GM18867 (cell line): ENCODE results near the gene SBF2.

ENCODE experiments used
- ATAC-seq: cut with Tn5 transposase; IDR thresholded peaks from one replicate; pipeline ENCODE4 v1.9.1; 2021; ENCODE audit warnings: mild to moderate bottlenecking, moderate library complexity; ENCODE audit not compliant: unreplicated experiment

The SBF2 gene

DNA sequence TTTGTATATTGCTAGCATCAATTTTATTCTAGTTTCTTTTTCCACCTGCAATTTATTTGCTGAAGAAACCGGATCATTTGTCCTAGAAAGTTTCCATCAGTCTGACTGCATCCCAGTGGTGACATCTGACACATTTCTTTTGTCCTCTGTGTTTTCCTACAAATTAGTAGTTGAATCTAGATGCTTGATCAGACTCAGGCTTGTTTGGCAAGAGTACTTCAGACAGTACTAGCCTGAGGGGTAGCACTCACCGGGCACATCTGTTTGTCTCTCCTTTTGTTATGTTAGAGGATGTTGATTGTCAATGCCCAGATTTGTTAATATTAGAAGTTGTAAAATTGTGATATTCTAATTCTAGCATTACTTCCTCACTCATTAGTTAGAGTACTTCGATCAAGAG is 425.4 kb downstream of the SBF2 start:
- ATAC-seq = no peak

DNA sequence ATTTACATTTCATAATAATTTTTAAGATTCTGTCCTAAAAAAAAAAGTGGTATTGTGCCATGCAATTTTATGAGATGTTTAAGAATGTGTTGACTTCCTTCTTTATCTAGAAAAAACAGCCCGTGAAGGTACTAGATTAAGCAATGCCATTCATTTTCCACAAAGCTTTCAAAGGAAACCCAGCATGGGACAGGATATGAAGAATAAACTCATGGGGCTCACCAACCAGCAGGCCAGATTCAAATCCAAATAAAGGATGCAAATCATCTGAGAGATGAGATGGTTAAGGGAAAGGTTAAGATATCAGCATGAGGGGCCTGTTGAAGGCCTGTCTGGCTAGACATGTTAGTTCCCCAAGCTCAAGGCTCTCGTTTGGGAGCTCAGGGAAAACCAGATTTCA is 431.0 kb downstream of the SBF2 start:
- no peak for ATAC-seq

DNA sequence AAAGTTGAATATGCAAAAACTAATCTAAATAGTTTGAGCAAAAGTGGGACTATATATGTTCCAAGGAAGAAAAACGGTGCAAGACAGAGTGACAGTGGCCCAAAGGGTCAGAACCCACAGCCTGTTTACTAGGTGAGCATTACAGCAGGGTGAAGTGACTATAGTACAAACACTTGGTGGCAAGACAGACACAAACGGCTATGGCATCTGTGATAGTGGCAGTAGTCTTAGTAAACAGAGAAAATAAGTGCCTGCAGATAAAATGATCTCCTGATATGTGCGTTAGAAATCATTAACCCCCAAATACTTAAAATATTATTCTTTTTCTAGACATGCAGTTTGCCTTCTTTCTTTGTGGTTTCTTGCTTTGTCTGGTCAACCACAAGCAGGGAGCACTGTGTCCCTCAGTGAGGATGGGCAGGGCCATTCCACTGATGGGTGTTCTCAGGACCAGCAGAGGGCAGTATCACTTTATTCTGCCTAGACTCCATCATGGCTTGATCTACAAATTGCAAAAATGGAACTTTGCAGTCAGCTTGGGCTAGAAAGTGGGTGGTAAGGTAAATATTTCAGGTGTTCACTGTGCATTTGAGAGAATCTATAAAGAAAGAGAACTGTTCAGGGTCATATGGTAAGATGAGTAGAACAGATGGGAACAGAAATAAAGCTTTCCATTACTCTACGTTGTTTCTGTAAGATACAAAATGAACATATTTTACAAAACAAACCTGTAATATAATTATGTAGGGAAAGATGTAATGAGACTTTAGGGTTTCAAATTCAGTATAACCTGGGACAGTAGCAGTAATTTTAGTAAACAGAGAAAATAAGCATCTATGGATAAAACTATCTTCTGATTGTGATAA is 431.9 kb downstream of the SBF2 start:
- ATAC-seq = peak; percentile 83

DNA sequence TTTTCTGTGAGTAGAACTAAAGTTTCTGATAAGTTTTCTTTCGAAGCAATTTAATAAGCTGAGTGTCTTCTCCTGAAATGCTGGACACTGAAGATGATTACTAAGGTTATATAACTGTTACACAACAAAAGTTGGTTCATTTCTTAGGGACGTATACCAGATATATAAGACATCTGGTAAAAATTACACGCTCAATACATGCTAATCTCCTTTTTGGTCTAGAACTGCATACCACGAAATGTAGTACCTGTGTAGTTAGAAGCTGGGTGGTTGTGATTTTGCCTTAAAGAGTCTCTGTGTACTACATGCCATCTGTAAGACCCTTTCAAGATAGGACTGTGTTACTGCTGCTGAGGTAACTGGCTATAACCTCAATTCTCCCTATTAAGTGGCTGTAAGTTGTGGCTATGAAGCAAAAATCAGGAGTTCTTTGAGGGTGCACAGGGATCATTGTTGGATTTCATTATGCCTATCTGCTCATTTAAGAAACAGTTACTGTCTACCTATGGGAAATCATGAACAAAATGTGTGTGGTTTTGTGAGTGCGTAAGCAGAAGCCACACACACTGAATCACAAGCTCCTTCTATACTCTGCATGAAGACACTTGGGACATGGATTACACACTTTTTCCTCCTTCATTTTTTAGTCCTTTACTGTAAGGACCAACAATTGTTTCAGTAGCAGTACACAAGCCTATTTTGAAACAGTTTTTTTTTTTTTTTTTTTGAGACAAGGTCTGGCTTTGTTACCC is 434.3 kb downstream of the SBF2 start:
- ATAC-seq = no peak

DNA sequence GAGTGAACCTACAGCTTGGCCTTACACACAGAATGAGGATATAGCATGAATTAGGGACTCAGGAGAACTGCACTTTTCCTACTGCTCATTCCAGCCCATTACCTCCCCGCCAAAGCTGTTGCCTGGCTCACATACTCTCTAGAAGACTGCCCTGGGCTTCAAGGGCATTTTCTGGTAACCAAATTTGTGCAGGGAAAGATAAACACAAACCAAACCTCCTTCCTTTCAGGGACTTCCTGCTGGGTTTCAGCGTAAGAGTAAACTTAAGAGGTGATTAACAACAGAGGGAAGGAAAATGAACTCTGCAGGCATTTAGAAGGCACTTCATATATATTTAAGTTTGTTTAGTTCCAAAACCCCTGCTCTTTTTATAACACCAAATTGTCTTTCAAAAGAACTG is 435.2 kb downstream of the SBF2 start:
- ATAC-seq = no peak

DNA sequence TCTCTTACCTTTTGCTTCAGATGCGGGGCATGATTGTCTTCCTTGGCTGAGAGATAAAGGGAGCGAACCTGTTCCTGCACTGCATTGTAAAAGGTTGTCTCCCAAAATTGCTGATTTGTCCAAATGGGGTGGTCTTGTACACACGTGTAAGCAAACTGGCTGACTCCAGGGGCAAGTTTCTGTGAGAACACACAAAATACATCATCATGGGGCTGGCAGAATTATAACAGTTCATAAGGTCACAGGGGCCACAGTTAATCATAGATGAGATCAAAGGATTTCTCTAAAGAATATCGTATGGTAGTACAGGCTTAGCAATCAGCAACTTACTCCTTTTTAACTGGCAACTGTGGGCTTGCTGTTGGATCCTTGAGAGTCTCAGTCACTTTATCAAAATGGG is 435.8 kb downstream of the SBF2 start:
- ATAC-seq = no peak

DNA sequence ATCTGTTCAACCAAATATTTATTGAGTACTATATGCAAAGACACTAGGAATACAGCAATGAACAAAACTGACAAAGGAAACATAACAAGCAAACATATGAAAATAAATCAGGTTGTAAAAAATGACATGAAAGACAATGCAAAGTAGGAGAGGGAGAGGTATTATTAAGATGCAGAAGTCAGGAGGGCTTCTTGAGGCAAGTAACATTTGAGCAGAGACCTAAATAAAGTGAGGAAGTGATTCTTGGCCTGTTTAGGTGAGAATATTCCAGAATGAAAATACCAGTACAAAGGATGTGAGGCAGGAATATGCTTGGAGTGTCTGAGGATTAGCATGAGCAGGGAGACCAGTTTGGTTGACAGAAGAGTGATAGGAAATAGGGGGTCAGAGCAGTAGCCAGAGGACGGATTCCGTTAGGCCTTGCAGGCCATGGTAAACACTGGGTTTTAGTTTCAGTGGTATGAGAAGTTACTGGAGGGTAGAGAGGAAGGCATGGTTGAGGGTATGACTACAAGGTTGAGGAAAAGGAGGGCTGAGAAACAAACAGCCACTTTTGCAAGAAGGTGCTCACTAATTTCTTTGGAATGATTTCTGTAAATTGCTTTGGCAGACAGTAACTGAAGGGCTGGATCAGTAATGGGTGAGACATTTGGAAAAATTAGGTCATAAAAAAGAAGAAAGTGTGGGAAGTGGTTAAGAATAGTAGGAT is 438.3 kb downstream of the SBF2 start:
- no peak for ATAC-seq

DNA sequence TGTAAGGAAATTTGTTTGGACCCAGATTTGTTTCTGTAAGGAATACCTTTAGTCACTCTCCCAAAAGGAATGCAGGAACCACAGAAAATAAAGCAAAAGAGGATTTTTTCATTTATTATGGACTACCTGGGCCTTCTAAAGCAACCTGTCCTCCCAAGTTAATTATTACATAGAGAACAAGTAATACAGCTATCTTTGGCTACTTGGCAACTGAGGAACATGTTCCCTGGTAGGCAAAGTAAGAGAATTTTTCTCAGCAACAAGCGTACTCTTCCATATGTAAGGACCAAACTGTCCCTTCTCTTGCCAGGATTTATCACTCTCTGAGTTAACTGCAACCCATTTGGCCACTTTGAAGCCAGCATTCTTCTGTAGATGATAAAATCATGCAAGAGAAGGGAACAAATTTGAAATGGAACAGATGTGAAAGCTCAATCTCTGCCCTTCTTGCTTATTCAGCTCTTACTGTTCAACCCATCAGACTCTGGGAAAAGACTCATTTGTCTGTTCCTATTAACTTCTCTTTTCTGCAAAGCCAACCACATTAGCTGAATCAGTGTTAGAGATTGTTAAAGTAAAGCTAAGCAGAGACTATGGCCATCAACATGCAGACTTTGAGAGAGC is 440.0 kb downstream of the SBF2 start:
- no peak for ATAC-seq

DNA sequence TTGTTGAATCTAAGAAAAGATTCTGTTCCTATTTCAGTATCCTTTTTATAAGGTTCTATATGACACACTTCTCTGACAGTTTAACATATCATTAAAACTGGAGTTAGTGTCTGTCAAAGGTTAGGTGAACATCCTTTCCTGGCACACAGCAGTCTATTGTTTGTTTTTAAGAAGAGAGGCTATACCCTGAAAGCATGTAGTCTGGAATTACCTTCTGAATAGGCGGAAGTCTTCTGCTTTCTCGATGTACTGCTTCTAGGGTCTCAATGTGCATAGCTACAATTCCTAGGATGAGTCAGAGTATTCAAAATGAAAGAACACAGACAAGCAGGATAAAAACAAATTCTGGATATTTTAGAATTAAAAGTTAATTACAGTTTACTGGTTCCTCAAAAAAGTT is 441.6 kb downstream of the SBF2 start:
- no peak for ATAC-seq

DNA sequence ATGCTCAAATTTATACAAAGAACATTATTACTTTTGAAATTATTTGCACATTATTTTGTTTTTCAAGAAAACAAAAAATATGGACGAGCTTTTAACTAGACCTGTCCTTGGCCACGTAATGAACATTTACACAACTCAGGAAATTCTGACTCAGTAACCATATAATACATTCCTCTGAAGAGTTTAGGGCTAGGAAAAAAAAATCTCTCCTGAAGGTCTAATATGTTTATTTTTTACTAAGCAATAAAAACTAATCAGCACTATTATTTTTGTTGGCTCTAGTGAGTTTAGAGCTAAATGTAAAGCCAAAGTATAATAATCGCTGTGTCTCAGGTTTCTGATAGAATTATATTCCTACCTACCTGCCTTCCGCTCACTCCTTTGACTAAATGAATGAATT is 442.7 kb downstream of the SBF2 start:
- no peak for ATAC-seq

DNA sequence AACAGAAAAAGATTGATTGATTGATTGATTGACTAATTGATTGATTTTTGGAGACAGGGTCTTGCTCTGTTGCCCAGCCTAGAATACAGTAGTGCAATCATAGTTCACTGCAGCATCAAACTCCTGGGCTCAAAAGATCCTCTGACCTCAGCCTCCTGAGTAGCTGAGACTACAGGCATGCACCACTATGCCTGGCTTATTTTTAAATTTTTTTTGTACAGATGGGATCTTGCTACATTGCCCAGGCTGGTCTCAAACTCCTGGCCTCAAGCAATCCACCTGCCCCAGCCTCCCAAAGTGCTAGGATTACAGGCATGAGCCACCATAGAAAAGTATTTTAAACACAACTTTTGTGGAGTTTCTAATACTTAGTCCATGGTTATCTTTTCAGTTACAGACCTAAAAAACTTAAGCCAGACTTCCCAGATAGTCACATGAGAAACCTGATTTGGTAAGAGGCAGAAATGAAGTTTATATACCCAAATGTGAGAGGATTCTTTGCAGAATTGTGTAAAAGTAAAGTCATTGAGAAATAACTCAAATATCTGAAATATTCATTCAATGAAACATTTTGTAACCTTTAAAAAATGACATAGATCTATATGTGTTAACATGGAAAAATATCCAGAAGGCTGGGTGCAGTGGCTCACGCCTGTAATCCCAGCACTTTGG is 443.7 kb downstream of the SBF2 start:
- no peak for ATAC-seq

DNA sequence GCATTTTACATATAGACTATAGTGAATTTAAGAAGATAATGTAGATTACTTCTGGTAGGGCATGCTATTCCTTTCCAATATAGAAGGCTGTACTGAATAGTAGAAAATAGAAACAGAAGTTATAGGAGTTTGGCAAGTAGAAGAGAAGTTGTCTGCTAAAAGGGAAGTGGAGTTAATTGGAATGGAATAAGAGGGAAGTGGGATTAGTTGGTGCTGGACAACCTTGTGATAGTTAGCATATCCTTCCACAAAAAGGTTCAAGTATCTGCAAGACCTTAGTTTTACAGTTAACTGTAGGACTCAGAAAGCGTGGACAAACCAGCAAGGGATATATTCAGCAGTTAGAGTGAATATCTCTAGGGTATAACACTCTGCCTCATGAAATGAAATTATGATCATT is 444.6 kb downstream of the SBF2 start:
- ATAC-seq = no peak

DNA sequence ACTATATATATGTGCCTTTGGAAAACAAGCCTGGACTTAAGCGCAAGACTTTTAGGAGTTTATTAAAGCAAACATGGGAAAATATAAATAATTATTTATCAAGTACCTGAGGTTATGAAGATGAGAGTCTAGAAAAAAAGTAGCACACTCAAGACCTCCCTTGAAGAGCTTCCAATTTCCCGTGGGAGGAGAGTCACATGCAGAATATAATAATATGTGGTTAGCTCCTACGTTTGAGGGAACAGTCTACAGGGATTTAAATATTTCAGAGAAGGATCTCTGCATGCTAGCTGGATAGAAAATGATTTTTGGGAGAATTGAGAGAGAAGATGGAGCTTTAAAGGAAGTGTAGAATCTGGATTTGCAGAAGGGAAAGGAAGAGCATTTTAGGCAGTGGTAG is 446.4 kb downstream of the SBF2 start:
- no peak for ATAC-seq

DNA sequence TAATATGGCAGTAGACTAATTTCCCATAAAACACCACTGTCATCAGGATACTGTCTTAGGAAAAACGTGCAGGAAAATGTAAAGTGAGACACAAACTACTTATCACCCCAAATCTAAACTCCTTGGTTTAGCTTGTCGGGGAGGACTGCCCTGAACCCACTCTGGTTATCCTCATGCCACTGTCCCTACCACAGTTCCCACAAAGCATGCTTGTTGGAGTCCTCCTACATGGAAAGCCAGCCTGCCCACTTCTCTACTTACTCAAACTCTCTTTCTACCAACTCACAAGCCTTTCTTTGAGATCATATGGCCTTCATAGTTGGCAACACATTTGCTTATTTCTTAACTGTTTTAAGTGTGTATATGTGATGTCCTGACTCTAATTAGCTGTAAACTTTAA is 451.1 kb downstream of the SBF2 start:
- no peak for ATAC-seq

DNA sequence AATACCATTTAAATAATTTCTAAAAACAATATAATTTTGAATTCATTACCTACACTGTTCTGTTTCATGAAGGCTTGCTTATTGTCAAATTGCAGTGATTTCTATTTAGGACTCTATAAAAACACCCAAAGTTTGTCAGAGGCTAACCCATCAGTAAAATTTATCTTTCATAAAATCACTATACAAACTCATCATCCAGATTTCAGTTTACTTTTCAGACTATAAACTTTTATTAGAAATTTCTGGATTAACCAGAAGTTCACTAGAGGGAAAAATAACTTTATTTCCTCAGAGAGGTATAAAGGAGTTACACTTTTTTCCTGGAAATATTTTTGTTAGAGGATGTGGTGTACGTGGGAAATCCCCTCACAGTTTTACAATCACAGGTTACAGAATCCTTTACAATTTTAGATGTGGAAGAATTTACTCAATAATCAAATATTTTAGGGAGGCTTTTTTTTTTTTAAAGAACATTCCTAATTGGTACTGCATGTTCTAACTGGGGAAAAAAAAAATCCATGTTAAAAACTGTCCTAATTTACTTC is 453.5 kb downstream of the SBF2 start:
- ATAC-seq = no peak

DNA sequence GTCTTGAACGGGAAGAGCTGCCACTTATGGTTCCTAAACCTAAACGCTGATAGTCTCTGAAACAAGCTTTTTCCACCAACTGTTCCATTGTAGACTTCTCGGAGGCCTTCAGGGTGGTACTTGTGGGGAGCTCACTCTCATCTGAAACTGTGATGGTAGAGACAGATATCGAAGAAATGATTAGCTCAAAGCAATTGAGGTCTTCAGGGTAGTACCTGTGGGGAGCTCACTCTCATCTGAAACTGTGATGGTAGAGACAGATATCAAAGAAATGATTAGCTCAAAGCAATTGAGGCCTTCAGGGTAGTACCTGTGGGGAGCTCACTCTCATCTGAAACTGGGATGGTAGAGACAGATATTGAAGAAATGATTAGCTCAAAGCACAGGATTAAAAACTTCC is 454.5 kb downstream of the SBF2 start:
- no peak for ATAC-seq

DNA sequence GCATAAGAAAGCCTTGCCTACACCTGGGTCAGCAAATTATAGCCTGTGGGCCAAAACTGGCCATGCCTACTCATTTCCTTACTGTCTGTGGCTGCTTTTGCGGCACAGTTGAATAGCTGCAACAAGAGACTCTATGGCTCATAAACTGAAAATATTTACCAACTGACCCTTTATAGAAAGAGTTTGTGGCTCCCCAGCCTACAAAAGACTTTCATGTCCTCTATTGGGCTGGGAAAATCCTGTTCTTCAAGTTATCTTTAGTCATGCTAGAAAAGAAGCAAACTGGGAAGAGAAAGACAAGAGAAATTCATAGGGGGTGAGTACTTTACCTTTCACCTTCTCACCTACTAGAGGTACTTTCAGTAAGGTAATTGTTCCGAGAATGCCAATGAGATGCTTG is 455.1 kb downstream of the SBF2 start:
- peak; percentile 62 for ATAC-seq

DNA sequence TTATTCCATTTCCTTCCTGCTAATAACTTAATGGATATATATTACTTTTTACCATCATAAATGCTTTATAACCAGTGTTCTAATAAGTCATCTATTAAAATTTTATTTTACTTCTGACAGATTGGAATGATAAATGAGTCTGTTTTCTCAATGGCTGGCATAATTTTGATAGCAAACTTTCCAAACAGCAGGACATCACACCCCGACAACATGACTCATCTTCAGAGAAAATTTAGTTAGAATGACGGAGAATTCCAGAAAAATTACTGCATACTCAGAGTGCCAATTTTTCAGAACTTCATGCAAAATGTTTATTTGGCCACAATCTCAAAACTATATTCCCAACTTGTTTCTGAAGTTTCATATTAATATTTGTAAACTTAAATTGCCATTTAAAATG is 455.8 kb downstream of the SBF2 start:
- no peak for ATAC-seq

DNA sequence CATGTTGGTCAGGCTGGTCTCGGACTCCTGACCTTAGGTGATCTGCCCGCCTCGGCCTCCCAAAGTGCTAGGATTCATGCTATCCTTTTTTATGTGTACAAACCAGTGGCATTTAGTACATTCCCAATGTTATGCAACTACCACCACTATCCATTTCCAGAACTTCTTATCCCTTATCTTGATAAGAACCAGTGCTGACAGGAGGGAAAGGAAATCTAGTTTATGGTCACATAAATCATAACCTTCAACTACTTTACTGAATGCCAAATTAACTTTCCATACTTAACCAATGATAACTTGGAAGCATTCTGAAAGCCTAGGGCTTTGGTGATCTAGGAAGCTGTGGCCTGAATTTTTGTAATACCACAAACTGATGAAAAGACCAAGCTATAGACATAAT is 459.7 kb downstream of the SBF2 start:
- no peak for ATAC-seq

DNA sequence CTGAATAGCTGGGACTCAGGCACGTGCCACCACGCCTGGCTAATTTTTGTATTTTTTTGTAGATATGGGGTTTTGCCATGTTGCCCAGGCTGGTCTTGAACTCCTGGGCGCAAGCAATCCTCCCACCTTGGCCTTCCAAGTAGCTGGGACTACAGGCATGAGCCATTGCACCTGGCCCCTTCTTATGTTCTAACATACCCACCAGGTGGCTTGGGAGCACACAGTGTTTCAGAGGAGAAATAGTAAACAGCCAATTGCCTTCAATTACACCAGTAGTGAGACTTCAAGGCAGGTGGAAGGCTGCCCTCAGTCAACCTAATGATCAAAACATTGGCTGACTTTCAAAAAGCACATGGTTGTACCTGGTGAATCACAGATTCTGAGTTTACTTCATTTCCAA is 462.9 kb downstream of the SBF2 start:
- ATAC-seq = no peak

DNA sequence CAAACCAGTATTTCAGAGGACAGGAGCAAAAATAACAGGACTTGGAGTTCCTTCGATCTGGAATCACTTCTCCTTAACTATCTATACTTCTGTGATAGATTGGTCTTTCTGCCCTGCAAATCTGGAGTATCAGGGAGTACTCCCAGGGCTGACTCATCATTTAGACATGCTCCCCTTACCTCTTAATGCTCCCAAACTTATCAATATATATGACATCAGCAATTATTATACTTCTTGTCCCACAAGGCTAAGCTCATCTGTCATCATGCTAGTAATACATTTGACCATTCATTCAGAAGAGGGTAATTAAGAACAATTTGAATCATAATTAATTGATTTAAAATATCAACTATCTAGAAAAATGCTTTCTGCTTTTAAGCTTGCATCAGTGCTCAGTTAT is 466.3 kb downstream of the SBF2 start:
- ATAC-seq = no peak
